ENCODE measurements around the gene LEFTY1. TPM values are rescaled to one million over a fixed set of nuclear protein-coding genes. Genes with fewer than 3 reads are reported as not detected.

LEFTY1 gene
- polyA plus RNA-seq, 3 donors = 0.13 TPM; not detected in 2

DNA sequence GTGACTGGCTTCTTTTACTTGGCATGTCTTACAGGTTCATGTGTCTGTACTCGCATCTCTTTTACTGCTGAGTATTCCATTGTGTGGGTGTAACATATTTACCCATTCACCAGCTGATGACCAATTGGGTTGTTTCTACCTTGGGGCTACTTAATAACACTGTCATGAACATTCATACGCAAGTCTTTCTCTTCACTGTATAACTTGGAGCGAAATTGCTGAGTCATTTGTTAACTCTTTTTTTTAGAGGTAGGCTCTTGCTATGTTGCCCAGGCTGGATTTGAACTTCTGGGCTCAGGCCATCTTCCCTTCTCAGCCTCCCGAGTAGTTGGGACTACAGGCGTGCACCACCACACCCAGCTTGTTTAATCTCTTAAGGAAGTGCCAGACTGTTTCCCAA, 28.6 kb upstream of the LEFTY1 start:
- H3K9ac ChIP-seq (ENCODE audit: insufficient read depth, low read length, poor library complexity, severe bottlenecking) = no peak overlapping the region
- Mint-ChIP-seq H3K4me3 (no peak overlapping the region), H3K4me1 (peaks cover 17% of the 10 kb centered on the region), H3K27ac (peak overlapping the region in 1 of 7 donors; percentile 3), H3K27me3 (ENCODE audit: low read depth in 3 of 3) (peaks cover 0 to 2% (median 2%) of the 10 kb centered on the region in 3 donors), H3K36me3 (peaks cover 58 to 80% of the 10 kb centered on the region in 2 donors), H3K9me3 (no peaks in the 10 kb centered on the region)
- H3K4me3 ChIP-seq (replicated peaks in 1 of 3; ENCODE audit: low read depth in 2 of 3, low read length in 3 of 3) = no peak overlapping the region
- H3K36me3 ChIP-seq (replicated peaks in 1 of 2; ENCODE audit: control insufficient read depth in 1 of 2, insufficient read depth in 2 of 2, low read length in 2 of 2) = peaks cover 52 to 90% of the 10 kb centered on the region in 2 donors
- no peak for DNase-seq
- no peaks in the 10 kb centered on the region for H4K20me1 ChIP-seq (ENCODE audit: insufficient read depth, low read length)
- WGBS (ENCODE audit: insufficient coverage) = 90% methylated on average over 2 of the region's 5 CpGs
- H3K9me3 ChIP-seq (replicated peaks in 1 of 2; ENCODE audit: control insufficient read depth in 1 of 2, insufficient read depth in 1 of 2, low read length in 2 of 2) = no peaks in the 10 kb centered on the region
- H2AFZ ChIP-seq (ENCODE audit: insufficient read depth, low read depth, low read length, poor library complexity, severe bottlenecking) = no peak overlapping the region
- intact Hi-C loops (cut with micrococcal nuclease) = loop anchor here in 1 of 2 donors (10.0 kb wide), 1 partner anchor 133 kb away; no protein-coding TSS in a partner anchor
- H3K27me3 ChIP-seq (ENCODE audit: control insufficient read depth in 2 of 2, insufficient read depth in 2 of 2, low read length in 2 of 2) = no peaks in the 10 kb centered on the region
- peaks cover 3 to 23% of the 10 kb centered on the region in 2 donors for H3K4me1 ChIP-seq (ENCODE audit: control insufficient read depth in 1 of 2, insufficient read depth in 2 of 2, low read length in 2 of 2)
- H3K79me2 ChIP-seq (ENCODE audit: insufficient read depth, low read length) = peaks cover 4% of the 10 kb centered on the region
- TF ChIP-seq, protein P1, sequence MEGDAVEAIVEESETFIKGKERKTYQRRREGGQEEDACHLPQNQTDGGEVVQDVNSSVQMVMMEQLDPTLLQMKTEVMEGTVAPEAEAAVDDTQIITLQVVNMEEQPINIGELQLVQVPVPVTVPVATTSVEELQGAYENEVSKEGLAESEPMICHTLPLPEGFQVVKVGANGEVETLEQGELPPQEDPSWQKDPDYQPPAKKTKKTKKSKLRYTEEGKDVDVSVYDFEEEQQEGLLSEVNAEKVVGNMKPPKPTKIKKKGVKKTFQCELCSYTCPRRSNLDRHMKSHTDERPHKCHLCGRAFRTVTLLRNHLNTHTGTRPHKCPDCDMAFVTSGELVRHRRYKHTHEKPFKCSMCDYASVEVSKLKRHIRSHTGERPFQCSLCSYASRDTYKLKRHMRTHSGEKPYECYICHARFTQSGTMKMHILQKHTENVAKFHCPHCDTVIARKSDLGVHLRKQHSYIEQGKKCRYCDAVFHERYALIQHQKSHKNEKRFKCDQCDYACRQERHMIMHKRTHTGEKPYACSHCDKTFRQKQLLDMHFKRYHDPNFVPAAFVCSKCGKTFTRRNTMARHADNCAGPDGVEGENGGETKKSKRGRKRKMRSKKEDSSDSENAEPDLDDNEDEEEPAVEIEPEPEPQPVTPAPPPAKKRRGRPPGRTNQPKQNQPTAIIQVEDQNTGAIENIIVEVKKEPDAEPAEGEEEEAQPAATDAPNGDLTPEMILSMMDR (IDR thresholded peaks at IDR 0.05) = no peak
- H3K27ac ChIP-seq (ENCODE audit: low read depth in 1 of 2, low read length in 2 of 2) = no peak overlapping the region
- no peak overlapping the region for H3K4me2 ChIP-seq (replicated peaks; ENCODE audit: extremely low read depth, low read length, poor library complexity, severe bottlenecking)

DNA sequence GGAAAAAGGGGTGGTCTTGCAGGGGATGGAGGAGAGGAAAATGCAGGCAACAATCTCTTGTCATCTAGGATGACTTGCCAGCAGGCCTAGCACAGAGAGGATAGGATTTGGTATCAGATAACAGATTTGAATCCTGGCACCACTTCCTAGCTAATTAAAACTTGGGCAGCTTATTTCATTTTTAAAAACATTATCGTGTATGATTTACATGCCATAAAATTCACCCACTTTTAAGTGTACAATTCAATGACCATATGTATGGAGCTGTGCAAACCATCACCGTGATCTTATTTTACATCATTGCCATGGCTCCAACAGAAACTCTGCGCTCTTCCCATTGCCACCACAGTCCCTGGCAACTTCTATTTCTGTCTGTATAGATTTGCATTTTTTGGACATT, 28.2 kb upstream of the LEFTY1 start:
- Mint-ChIP-seq H3K9me3 (peaks cover 0 to 2% (median 0%) of the 10 kb centered on the region in 7 donors), H3K4me3 (no peak overlapping the region), H3K4me1 (peaks cover 17% of the 10 kb centered on the region), H3K27ac (peak overlapping the region in 2 of 7 donors; percentile 57 to 63), H3K27me3 (ENCODE audit: low read depth in 3 of 3) (peaks cover 0 to 2% (median 2%) of the 10 kb centered on the region in 3 donors), H3K36me3 (peaks cover 59 to 81% of the 10 kb centered on the region in 2 donors)
- H3K9ac ChIP-seq (ENCODE audit: insufficient read depth, low read length, poor library complexity, severe bottlenecking) = no peak overlapping the region
- TF ChIP-seq, protein P1 (IDR thresholded peaks at IDR 0.05) = no peak
- DNase-seq = no peak
- peaks cover 2 to 20% of the 10 kb centered on the region in 2 donors for H3K4me1 ChIP-seq (ENCODE audit: control insufficient read depth in 1 of 2, insufficient read depth in 2 of 2, low read length in 2 of 2)
- H3K9me3 ChIP-seq (replicated peaks in 1 of 2; ENCODE audit: control insufficient read depth in 1 of 2, insufficient read depth in 1 of 2, low read length in 2 of 2) = no peaks in the 10 kb centered on the region
- H3K36me3 ChIP-seq (replicated peaks in 1 of 2; ENCODE audit: control insufficient read depth in 1 of 2, insufficient read depth in 2 of 2, low read length in 2 of 2) = peaks cover 50 to 87% of the 10 kb centered on the region in 2 donors
- no peak overlapping the region for H3K27ac ChIP-seq (ENCODE audit: low read depth in 1 of 2, low read length in 2 of 2)
- no peak overlapping the region for H2AFZ ChIP-seq (ENCODE audit: insufficient read depth, low read depth, low read length, poor library complexity, severe bottlenecking)
- no peak overlapping the region for H3K4me2 ChIP-seq (replicated peaks; ENCODE audit: extremely low read depth, low read length, poor library complexity, severe bottlenecking)
- H4K20me1 ChIP-seq (ENCODE audit: insufficient read depth, low read length) = no peaks in the 10 kb centered on the region
- no peaks in the 10 kb centered on the region for H3K27me3 ChIP-seq (ENCODE audit: control insufficient read depth in 2 of 2, insufficient read depth in 2 of 2, low read length in 2 of 2)
- WGBS (ENCODE audit: insufficient coverage) = no CpG with 5 or more reads among the region's 3 CpGs
- intact Hi-C loops (cut with micrococcal nuclease) = loop anchor here in 1 of 2 donors (10.0 kb wide), 1 partner anchor 132 kb away; no protein-coding TSS in a partner anchor
- H3K4me3 ChIP-seq (replicated peaks in 1 of 3; ENCODE audit: low read depth in 2 of 3, low read length in 3 of 3) = no peak overlapping the region
- H3K79me2 ChIP-seq (ENCODE audit: insufficient read depth, low read length) = no peaks in the 10 kb centered on the region

Data from CD14-positive monocyte (primary cell).